Dendritic cell treated with granulocyte-macrophage colony-stimulating factor and Interleukin-4, amounts not matched to agents 40 ng/mL and 50 ng/mL, for 4 days (primary cell): ENCODE data around the gene FAM110D.

Source experiments
- H3K27ac Mint-ChIP-seq: one replicate; pipeline ENCODE4 v1.8.0; 2022; ENCODE audit warnings: mild to moderate bottlenecking, mixed read lengths
- H3K27me3 Mint-ChIP-seq: one replicate; pipeline ENCODE4 v1.8.0; 2022; ENCODE audit warnings: mild to moderate bottlenecking, mixed read lengths
- H3K36me3 Mint-ChIP-seq: one replicate; pipeline ENCODE4 v1.8.0; 2022; ENCODE audit warnings: low read depth, mixed read lengths
- H3K4me1 Mint-ChIP-seq: one replicate; pipeline ENCODE4 v1.8.0; 2022; ENCODE audit warnings: low read depth, mixed read lengths
- H3K4me3 Mint-ChIP-seq: one replicate; pipeline ENCODE4 v1.8.0; 2022; ENCODE audit warnings: mild to moderate bottlenecking, moderate library complexity, mixed read lengths
- H3K9me3 Mint-ChIP-seq: one replicate; pipeline ENCODE4 v1.8.0; 2022; ENCODE audit warnings: mixed read lengths
- intact Hi-C: fragments of 100-400 bp; cut with micrococcal nuclease; formaldehyde crosslinking; loops from one replicate; pipeline ENCODE4 v1.15.0; 2022

Gene FAM110D

DNA sequence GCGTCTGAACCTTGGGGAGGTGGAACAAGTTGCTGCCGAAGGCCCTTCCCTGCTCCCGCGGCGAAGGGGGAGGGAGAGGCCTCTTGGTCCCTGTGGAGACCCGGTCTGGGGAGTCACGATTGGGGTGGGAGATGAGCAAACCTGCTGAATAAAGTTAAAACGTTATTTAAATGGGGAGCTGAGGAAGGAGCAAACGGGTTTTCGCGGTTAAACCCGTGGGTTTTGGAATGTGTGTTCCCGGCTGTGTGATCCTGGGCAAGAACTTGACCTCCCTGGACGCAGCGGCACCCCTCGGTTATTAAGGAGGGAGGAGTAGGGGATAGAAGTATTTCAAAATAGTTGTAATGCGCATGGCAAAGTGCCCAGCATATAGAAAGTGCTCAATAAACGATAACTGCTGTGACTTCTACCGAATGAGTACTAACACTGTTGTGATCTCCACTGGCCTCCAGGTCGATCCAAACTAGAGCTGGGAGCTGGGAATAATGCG lies 3.4 kb downstream of the FAM110D start:
- Mint-ChIP-seq H3K4me3 (peak overlapping the region; percentile 73), H3K27me3 (peaks cover 82% of the 10 kb centered on the region), H3K4me1 (peaks cover 28% of the 10 kb centered on the region), H3K36me3 (no peaks in the 10 kb centered on the region), H3K27ac (no peak overlapping the region), H3K9me3 (no peaks in the 10 kb centered on the region)
- intact Hi-C loops, result loop anchor here (5.0 kb wide), 2 partner anchors 55 to 125 kb away; no protein-coding TSS in a partner anchor

DNA sequence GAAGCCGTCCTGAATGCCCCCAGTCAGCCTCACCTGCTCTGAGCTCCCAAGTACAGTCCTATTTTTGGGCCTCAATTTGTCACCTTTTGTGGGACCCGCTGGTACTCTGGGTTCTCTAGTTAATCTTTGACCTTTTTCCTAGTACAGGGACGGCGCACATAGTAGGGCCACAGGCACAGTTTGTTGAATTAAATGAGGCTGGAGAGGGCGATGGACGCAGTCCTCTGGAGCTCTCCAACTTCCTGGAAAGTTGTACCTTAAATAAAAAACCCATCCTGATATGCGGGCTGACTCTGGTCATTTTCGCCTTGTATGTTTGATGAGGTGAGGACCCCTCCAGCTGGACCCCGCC lies 4.8 kb downstream of the FAM110D start:
- intact Hi-C loops, result loop anchor here (5.0 kb wide), 2 partner anchors 56 to 126 kb away; no protein-coding TSS in a partner anchor
- Mint-ChIP-seq H3K27me3 (peaks cover 71% of the 10 kb centered on the region), H3K4me3 (peak overlapping the region; percentile 68)

DNA sequence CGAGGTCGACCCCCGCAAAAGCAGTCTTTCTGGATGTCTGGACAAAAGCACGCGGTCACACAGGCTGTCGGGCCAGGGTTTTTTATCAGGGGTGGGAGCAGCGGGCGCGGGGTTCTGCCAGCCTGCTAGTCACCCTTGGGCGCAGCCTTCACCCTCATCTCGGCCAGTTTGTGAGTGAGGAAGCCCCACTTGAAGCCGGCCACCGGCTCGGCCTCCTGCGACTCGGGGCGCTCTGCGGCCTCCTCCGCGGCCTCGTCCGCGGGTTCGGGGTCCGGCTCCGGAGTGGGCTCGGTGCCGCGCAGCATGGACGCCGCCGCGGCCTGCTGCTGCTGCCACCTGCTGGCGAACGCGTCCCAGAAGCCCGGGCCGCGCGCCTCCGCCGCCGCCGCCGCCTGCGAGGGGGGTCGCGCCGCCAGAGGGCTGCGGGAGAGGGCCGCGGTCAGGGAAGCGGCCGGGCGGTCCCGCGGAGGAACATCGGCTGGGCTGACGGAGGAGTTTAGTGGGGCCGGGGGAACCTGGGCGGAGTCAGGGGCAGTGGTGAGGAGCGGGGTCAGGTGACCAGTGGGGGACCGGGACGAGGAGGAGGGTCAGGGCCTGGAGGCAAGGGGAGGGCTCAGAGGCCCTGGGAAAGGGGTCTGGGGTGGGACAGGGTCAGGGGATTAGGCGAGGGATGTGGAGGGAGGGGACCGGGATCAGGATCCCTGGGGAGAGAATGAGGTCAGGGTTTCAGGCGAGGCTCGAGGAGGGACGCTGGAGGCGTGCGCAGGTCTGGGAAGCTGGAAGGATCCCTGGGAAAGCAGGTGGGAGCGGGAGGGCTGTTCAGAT lies 5.4 kb downstream of the FAM110D start:
- H3K4me1 Mint-ChIP-seq, result peaks cover 28% of the 10 kb centered on the region
- intact Hi-C loops, result loop anchor here (5.0 kb wide), 2 partner anchors 57 to 127 kb away; no protein-coding TSS in a partner anchor
- peak overlapping the region; percentile 42 for H3K27ac Mint-ChIP-seq

More for the DNA sequence above, 4.8 kb downstream of the FAM110D start:
- Mint-ChIP-seq H3K36me3 (no peaks in the 10 kb centered on the region), H3K27ac (no peak overlapping the region), H3K9me3 (no peaks in the 10 kb centered on the region), H3K4me1 (peaks cover 28% of the 10 kb centered on the region)

DNA sequence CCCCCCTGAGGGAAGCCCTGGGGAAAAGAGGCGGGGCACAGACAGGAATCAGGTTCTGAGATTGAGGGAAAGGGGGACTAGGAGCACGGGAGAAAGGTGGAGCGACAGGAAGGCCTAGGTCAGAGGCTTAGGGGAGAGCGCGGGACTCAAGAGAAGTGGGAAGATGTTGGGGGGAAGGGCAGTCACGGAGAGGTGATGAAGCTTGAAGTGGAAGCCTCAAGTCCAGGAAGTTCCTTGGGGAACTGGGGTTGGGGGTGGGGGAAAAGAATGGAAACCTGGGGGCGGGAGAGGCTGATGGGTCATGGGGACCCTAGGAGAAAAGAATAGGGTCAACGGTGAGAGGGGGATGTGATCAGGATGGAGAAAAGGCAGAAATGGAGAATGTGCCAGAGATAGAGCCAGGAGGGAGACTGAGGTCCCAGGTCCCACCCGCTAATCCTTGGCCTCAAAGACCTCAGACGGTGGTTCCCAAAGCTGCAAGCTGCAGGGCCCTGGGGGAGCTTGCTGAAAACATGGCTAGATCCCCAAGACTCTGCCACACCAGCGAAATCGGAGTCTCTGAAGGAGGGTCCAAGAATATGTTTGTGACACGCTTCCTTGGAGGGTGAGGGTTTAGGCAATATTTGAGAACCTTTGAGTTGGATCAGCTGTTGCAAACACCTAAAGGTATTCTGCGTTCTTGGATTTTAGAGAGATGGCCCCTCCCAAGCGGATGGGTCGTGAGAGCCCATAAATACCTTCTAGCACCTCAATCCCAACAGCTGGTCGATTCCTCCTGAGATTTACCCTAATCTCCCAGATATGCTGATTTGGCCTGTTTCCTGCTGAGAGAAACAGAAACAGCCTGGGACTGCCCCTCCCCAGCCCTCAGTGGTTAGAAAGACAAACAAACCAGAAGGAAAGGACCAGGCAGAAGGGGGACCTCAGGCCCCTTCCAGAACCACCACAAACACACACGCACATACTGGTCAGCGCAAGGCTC lies 6.3 kb downstream of the FAM110D start:
- intact Hi-C loops, result loop anchor here (5.0 kb wide), 4 partner anchors 58 to 157 kb away; partner anchors contain the start of gene CEP85
- Mint-ChIP-seq H3K36me3 (peaks cover 6% of the 10 kb centered on the region), H3K4me1 (peaks cover 30% of the 10 kb centered on the region), H3K4me3 (peak overlapping the region; percentile 68), H3K27ac (peak overlapping the region; percentile 42), H3K27me3 (peaks cover 56% of the 10 kb centered on the region), H3K9me3 (no peaks in the 10 kb centered on the region)

More for the DNA sequence above, 5.4 kb downstream of the FAM110D start:
- no peaks in the 10 kb centered on the region for H3K36me3 Mint-ChIP-seq
- H3K9me3 Mint-ChIP-seq, result no peaks in the 10 kb centered on the region
- peak overlapping the region; percentile 68 for H3K4me3 Mint-ChIP-seq
- H3K27me3 Mint-ChIP-seq, result peaks cover 66% of the 10 kb centered on the region

DNA sequence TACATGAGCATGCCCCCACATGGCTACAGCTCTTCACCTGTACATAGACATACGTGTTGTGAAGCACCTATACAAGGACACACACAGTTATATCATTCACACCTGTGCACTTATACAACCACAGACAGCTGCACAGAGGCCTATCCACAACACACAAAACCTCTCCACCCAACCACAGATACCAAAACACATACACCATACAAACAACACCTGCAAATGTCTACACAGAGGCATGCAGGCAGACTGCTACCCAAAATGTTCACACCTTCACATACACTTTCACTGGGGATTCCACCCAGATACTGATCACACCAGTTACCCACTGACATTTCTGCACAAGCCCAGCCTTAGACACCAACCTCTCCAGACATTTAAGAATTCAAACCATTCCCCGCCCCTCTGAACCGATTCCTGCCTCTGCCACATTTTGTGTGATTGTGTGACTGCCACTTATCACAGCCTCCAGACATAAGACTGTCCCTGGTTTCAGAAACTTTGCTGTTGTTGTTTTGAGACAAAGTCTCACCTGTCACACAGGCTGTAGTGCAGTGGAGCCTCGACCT lies 7.9 kb downstream of the FAM110D start:
- H3K9me3 Mint-ChIP-seq, result no peaks in the 10 kb centered on the region
- H3K27ac Mint-ChIP-seq, result no peak overlapping the region
- intact Hi-C loops, result loop anchor here (5.0 kb wide), 2 partner anchors 66 to 156 kb away; partner anchors contain the start of gene CEP85
- H3K4me3 Mint-ChIP-seq, result no peak overlapping the region
- H3K36me3 Mint-ChIP-seq, result peaks cover 13% of the 10 kb centered on the region
- peaks cover 38% of the 10 kb centered on the region for H3K4me1 Mint-ChIP-seq
- peaks cover 42% of the 10 kb centered on the region for H3K27me3 Mint-ChIP-seq

DNA sequence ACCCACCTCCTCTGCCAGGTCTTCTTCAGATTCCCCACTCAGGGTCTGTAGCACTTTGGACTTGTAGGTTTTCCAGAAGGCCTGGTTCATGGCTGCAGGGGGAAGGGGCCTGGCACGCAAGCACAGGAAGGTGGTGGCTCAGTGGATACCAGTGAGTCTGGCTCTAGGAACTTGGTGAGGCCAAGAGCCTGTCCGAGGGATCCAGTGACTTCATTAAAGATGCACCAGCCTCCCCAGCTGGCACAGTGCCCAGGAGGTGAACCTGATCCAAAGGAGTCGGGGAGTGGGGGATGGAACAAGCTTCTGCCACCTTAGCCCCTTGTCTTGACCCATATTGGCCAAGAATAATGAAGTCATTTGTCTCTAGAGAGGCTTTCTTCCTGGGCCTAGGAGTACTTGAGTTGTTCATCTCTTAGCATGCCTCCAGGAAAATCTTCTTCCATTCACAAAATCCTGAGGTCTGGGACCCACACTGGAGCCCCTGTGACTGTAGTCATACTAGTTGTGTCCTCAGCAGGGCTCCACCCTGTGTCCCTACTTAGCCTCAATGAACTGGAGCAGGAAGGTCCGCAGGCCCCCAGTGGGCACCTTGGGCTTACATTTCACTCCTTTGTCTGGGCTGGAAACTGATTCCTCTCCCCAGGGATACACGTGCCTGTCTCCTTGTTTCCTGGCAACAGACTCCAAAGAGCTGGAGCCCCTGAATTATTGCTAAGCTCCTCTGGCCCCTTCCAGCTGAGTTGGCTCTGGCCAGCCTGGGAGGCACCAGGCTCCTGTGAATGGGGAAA lies 9.7 kb downstream of the FAM110D start, which contains the start of gene C1orf232:
Gene C1orf232 (minus strand): TSS at position 554 of the 788 bp plus-strand sequence. CDS start 464 bp downstream, at position 90.
- H3K4me1 Mint-ChIP-seq, result peaks cover 31% of the 10 kb centered on the region
- peaks cover 27% of the 10 kb centered on the region for H3K27me3 Mint-ChIP-seq
- H3K9me3 Mint-ChIP-seq, result no peaks in the 10 kb centered on the region
- peaks cover 13% of the 10 kb centered on the region for H3K36me3 Mint-ChIP-seq
- H3K27ac Mint-ChIP-seq, result peak within 1 kb of the TSS; percentile 91
- intact Hi-C loops, result loop anchor here (5.0 kb wide), 2 partner anchors 64 to 154 kb away; partner anchors contain the start of gene CEP85
- H3K4me3 Mint-ChIP-seq, result peak within 1 kb of the TSS; percentile 93

DNA sequence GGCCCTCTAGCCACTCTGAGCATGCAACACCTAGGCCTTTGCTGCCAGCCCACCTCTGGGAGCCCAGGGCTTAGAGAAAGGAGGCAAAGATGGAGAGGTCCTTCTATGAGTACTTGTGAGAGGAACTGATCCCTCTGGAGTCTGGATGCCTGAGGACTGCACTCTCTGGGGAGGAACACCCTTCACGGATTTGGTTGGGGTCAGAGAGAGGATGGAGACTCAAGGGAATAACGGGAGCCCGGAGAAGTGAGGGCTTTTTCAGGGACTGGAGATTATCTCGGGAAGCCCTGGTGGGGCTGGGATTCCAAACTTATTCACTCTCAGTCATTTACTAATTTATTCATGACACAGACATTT lies 10.3 kb downstream of the FAM110D start:
- Mint-ChIP-seq H3K4me3 (no peak overlapping the region), H3K36me3 (peaks cover 13% of the 10 kb centered on the region), H3K4me1 (peaks cover 31% of the 10 kb centered on the region), H3K27ac (no peak overlapping the region), H3K27me3 (peaks cover 23% of the 10 kb centered on the region), H3K9me3 (no peaks in the 10 kb centered on the region)
- intact Hi-C loops, result loop anchor here (5.0 kb wide), 2 partner anchors 63 to 153 kb away; partner anchors contain the start of gene CEP85

DNA sequence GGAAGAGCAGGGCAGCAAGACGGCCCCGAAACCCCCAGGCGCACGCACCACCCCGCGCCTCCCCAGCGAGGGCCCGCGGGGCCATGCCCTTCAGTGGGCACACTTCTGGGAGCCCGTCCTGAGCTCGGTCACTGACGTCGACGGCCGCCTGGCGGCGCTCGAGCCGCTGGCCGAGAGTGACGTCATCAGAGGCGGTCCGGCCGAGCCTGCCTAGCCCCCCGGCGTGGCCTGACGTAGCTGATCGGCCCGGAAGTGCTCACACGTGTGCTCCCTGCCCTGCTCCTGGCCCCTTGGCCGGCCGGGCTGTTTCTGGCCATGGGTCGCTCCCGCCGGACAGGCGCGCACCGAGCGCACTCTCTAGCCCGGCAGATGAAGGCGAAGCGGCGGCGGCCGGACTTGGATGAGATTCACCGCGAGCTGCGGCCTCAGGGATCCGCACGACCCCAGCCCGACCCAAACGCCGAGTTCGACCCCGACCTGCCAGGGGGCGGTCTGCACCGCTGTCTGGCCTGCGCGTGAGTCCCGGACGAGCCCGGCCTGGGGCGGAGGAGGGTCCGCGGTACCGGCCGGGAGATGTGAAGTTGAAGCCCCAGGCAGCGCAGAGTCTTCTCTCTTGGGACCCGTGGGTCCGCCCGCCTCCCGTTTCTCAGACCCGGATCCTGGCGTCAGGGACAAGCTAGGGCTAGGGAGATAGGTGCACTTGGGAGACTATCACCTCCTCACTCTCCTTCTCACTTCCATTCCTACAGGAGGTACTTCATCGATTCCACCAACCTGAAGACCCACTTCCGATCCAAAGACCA lies 11.0 kb downstream of the FAM110D start, which contains the start of gene ZNF593:
Gene ZNF593 (plus strand): TSS at position 240 of the 803 bp plus-strand sequence. CDS start 76 bp downstream, at position 316.
- Mint-ChIP-seq H3K36me3 (peaks cover 13% of the 10 kb centered on the region), H3K9me3 (no peaks in the 10 kb centered on the region), H3K4me1 (peaks cover 25% of the 10 kb centered on the region), H3K27ac (peak within 1 kb of the TSS; percentile 91), H3K27me3 (peaks cover 17% of the 10 kb centered on the region), H3K4me3 (peak within 1 kb of the TSS; percentile 93)
- intact Hi-C loops, result loop anchor here (5.0 to 10.0 kb wide), 3 partner anchors 62 to 215 kb away; partner anchors contain the start of gene CEP85

DNA sequence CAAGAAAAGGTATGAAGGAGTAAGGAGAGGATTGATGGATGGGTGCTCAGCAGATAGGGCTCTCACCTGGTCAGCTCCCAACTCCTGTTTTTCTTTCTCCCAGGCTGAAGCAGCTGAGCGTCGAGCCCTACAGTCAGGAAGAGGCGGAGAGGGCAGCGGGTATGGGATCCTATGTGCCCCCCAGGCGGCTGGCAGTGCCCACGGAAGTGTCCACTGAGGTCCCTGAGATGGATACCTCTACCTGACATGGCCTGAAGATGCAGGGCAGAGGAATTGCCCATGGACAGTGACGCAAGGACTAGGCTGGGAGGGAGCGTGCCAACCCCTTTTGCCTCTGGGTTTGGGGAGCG lies 11.6 kb downstream of the FAM110D start:
- Mint-ChIP-seq H3K4me1 (peaks cover 19% of the 10 kb centered on the region), H3K36me3 (peaks cover 13% of the 10 kb centered on the region), H3K27me3 (peaks cover 11% of the 10 kb centered on the region), H3K4me3 (peak overlapping the region; percentile 93), H3K27ac (peak overlapping the region; percentile 91), H3K9me3 (no peaks in the 10 kb centered on the region)
- intact Hi-C loops, result loop anchor here (10.0 kb wide), 1 partner anchor 214 kb away; no protein-coding TSS in a partner anchor

DNA sequence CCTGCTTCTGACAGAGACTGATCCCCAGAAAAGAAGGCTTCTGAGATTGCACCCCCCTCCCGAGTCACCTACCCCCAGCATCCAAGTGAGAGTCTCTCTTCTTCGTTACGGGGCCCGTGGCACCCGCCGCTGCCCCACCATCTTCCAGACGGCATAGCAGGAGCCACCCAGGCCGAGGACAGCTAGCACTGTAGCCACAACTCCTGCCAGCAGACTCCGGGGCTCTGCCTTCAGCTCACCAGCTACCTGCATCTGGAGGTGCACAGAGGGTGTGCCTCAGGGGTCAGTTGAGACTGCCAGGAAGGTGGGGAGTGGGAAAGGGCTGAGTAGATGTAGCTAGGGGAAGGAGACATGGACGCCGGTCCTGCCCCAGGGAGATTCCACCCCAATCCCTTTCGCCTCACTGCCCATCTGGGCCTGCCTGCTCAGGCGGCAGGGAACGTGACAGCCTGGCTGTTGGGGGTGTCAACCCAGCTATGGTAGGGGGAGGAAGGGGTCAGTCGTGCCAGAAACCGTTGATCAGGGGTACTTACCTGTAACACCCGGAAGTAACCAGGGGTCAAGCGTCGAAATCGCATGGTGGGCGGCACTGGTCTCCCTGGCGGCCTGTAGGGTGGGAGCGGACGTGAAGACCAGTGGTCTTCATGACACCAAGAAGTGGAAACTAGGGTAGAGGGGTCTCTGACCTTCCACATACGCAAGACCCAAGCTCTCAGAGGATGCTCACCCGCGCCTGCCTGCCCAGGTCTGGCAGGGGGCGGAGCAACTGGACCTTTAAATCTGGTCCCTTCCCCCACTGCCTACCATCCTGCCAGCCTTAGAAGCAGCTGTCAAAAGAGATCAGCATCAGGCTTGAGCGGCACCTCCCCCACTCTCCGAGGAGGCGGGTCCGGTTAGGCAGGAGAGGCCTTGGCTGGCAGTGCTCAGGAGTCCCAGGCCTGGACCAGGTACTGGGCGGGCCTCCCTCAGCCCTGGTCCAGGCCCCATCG lies 12.5 kb downstream of the FAM110D start, which contains the start of gene ZNF593OS:
Gene ZNF593OS (minus strand): TSS at position 749 of the 989 bp plus-strand sequence. CDS start 171 bp downstream, at position 578.
- Mint-ChIP-seq H3K9me3 (no peaks in the 10 kb centered on the region), H3K27ac (peak within 1 kb of the TSS; percentile 91), H3K27me3 (peaks cover 4% of the 10 kb centered on the region), H3K4me1 (peaks cover 16% of the 10 kb centered on the region), H3K36me3 (peaks cover 13% of the 10 kb centered on the region), H3K4me3 (peak within 1 kb of the TSS; percentile 93)
- intact Hi-C loops, result loop anchor here (10.0 kb wide), 1 partner anchor 213 kb away; no protein-coding TSS in a partner anchor

DNA sequence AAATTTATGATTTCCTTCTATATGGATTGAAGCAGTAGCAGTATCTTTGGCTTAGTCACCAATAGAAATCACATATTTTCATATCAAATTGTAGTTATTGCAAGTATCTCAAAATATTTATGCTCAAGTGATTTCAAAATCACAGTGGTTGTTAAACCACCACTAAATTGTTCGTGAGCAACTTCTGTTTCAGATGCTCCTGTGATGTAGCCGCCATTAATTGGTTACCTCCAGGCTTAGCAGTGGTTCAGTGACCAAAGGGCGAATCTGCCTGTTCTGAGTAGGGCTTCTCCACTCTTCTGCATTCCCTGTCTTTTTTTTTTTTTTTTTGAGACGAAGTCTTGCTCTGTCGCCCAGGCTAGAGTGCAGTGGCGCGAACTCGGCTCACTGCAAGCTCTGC lies 16.5 kb downstream of the FAM110D start:
- intact Hi-C loops, result loop anchor here (10.0 kb wide), 1 partner anchor 209 kb away; no protein-coding TSS in a partner anchor
- Mint-ChIP-seq H3K9me3 (no peaks in the 10 kb centered on the region), H3K4me1 (peaks cover 18% of the 10 kb centered on the region), H3K27me3 (no peaks in the 10 kb centered on the region), H3K4me3 (no peak overlapping the region), H3K36me3 (peaks cover 6% of the 10 kb centered on the region), H3K27ac (no peak overlapping the region)
